ENCODE data around the gene CST1.

GRCh38 chr20:23765578-23765977, 14.8 kb upstream of the CST1 start:
- no peak for TF ChIP-seq CTCF (IDR thresholded peaks at IDR 0.05; ENCODE audit: low read depth, low read length, missing input control)
- no peak for TF ChIP-seq JUND (IDR thresholded peaks at IDR 0.05)
- TF ChIP-seq YY1 (IDR thresholded peaks at IDR 0.05) = no peak
- no peak for TF ChIP-seq EGR1 (IDR thresholded peaks at IDR 0.05; ENCODE audit: low read depth in 2 of 2)
- no peak for TF ChIP-seq RXRA (IDR thresholded peaks at IDR 0.05)
- no peak for TF ChIP-seq RAD21 (IDR thresholded peaks at IDR 0.05)

Data from liver (tissue), 3 donors.